IMR-90 (cell line): Measurements from ENCODE around the gene SLC26A3. TPM values are rescaled to one million over a fixed set of nuclear protein-coding genes. Genes with fewer than 3 reads are reported as not detected.
"Not testable (repeated sequence)": the region's sequence is repeated elsewhere in the genome, so short reads cannot be mapped to it uniquely, and the experiment has no call there.

Source experiments
- ATAC-seq: fragments of 200-7000 bp; cut with Tn5 transposase; 2 replicates; pipeline ENCODE4 v1.9.1; 2020; ENCODE audit warnings: low read depth, mild to moderate bottlenecking, moderate library complexity
- BruUV-seq: library from RNA; stranded (reverse); fragments of 400-500 nt; replicated peaks from 2 replicates; lab custom pipeline; 2021; lab: Mats Ljungman, UMichigan
- CTCF ChIA-PET: fragments of 300-600 bp; formaldehyde crosslinking; extraction: SDS; loops from one replicate; lab custom pipeline; 2021; ENCODE audit warnings: antibody characterized with exemption; lab: Yijun Ruan, JAX
- POLR2A ChIA-PET: fragments of 300-600 bp; sonication (Branson Sonifier 250); formaldehyde crosslinking; loops from one replicate; lab custom pipeline; 2022; ENCODE audit warnings: antibody characterized with exemption; ENCODE audit not compliant: unreplicated experiment; lab: Charles Lee
- DNase-seq: peaks from one replicate; pipeline ENCODE4 v3.0.0; 2013
- H2AFZ ChIP-seq: replicated peaks from 2 replicates; pipeline ENCODE3; 2013; ENCODE audit warnings: low read length, mild to moderate bottlenecking; ENCODE audit not compliant: poor library complexity
- H2AK5ac ChIP-seq: 2 replicates; pipeline ENCODE4 v1.6.1; 2013; ENCODE audit warnings: low read depth, low read length, inconsistent platforms
- H2AK9ac ChIP-seq: replicated peaks from 2 replicates; pipeline ENCODE3; 2013; ENCODE audit warnings: mild to moderate bottlenecking, low read depth, low read length, moderate library complexity; ENCODE audit not compliant: poor library complexity
- H2BK120ac ChIP-seq: 2 replicates; pipeline ENCODE4 v1.6.1; 2013; ENCODE audit warnings: low read depth, low read length, inconsistent platforms
- H2BK15ac ChIP-seq: 3 replicates; pipeline ENCODE4 v1.6.1; 2013; ENCODE audit warnings: low read depth, low read length, inconsistent platforms
- H2BK20ac ChIP-seq: 2 replicates; pipeline ENCODE4 v1.6.1; 2013; ENCODE audit warnings: low read depth, mild to moderate bottlenecking, inconsistent platforms, low read length, moderate library complexity
- H2BK5ac ChIP-seq: 2 replicates; pipeline ENCODE4 v1.6.1; 2013; ENCODE audit warnings: mild to moderate bottlenecking, low read depth, low read length, inconsistent platforms; ENCODE audit not compliant: poor library complexity, severe bottlenecking
- H3K14ac ChIP-seq: replicated peaks from 2 replicates; pipeline ENCODE4 v1.6.1; 2013; ENCODE audit warnings: low read depth, low read length, inconsistent platforms
- H3K18ac ChIP-seq: 2 replicates; pipeline ENCODE4 v1.6.1; 2013; ENCODE audit warnings: low read depth, low read length, control low read depth
- H3K23ac ChIP-seq: 2 replicates; pipeline ENCODE4 v1.6.1; 2013; ENCODE audit warnings: low read depth, low read length, inconsistent platforms
- H3K27ac ChIP-seq: 2 replicates; pipeline ENCODE4 v1.5.1; 2013; ENCODE audit warnings: mild to moderate bottlenecking, control low read depth, low read length; ENCODE audit not compliant: insufficient read depth
- H3K27me3 ChIP-seq: 2 replicates; pipeline ENCODE4 v1.6.1; 2013; ENCODE audit warnings: low read length; ENCODE audit not compliant: control insufficient read depth, insufficient read depth
- H3K36me3 ChIP-seq: 2 replicates; pipeline ENCODE4 v1.6.1; 2013; ENCODE audit warnings: low read length, mixed read lengths; ENCODE audit not compliant: control insufficient read depth, insufficient read depth
- H3K4ac ChIP-seq: 2 replicates; pipeline ENCODE4 v1.6.1; 2013; ENCODE audit warnings: low read depth, low read length, inconsistent platforms
- H3K4me1 ChIP-seq: 2 replicates; pipeline ENCODE4 v1.6.1; 2013; ENCODE audit warnings: low read length, mixed read lengths; ENCODE audit not compliant: control insufficient read depth, insufficient read depth
- H3K4me2 ChIP-seq: 2 replicates; pipeline ENCODE4 v1.6.1; 2013; ENCODE audit warnings: low read depth, mild to moderate bottlenecking, control low read depth, low read length, moderate library complexity
- H3K4me3 ChIP-seq: 2 replicates; pipeline ENCODE4 v1.5.1; 2013; ENCODE audit warnings: low read depth, mild to moderate bottlenecking, control low read depth, low read length, moderate library complexity; ENCODE audit not compliant: insufficient read depth
- H3K56ac ChIP-seq: 2 replicates; pipeline ENCODE4 v1.6.1; 2013; ENCODE audit warnings: low read length, inconsistent platforms; ENCODE audit not compliant: insufficient read depth; ENCODE audit errors: extremely low read depth
- H3K79me1 ChIP-seq, 2 experiments: 2 replicates each; pipeline ENCODE4 v1.6.1; 2013; ENCODE audit warnings: low read length in 2 of 2, inconsistent platforms in 1 of 2, low read depth in 1 of 2
- H3K9ac ChIP-seq: 2 replicates; pipeline ENCODE4 v1.6.1; 2013; ENCODE audit warnings: low read depth, low read length, control low read depth
- H3K9me1 ChIP-seq: 2 replicates; pipeline ENCODE4 v1.6.1; 2013; ENCODE audit warnings: low read length, inconsistent platforms; ENCODE audit not compliant: insufficient read depth
- H3K9me3 ChIP-seq: 2 replicates; pipeline ENCODE4 v1.6.1; 2013; ENCODE audit warnings: low read length; ENCODE audit not compliant: control insufficient read depth, insufficient read depth
- H4K20me1 ChIP-seq: 2 replicates; pipeline ENCODE4 v1.6.1; 2013; ENCODE audit warnings: low read length, inconsistent platforms; ENCODE audit not compliant: insufficient read depth
- H4K5ac ChIP-seq: 2 replicates; pipeline ENCODE4 v1.6.1; 2013; ENCODE audit warnings: mild to moderate bottlenecking, low read depth, low read length, control low read depth
- H4K8ac ChIP-seq, 2 experiments: 2 replicates each; pipeline ENCODE4 v1.6.1; 2013; ENCODE audit warnings: low read depth in 2 of 2, low read length in 2 of 2, control low read depth in 1 of 2, inconsistent platforms in 1 of 2
- H4K91ac ChIP-seq: 2 replicates; pipeline ENCODE4 v1.6.1; 2013; ENCODE audit warnings: low read depth, low read length, inconsistent platforms; ENCODE audit not compliant: insufficient read depth
- BHLHE40 ChIP-seq: fragments of 150-350 bp; IDR thresholded peaks from 2 replicates; pipeline ENCODE4 v1.6.1; 2016; ENCODE audit warnings: mild to moderate bottlenecking, low read depth, low read length
- CEBPB ChIP-seq: IDR thresholded peaks from 2 replicates; pipeline ENCODE4 v1.6.1; 2012; ENCODE audit warnings: low read depth, low read length, improper control_type of control experiment
- CHD1 ChIP-seq: IDR thresholded peaks from 2 replicates; pipeline ENCODE4 v1.6.1; 2012; ENCODE audit warnings: low read depth, low read length, improper control_type of control experiment
- FOS ChIP-seq: fragments of 150-350 bp; IDR thresholded peaks from 2 replicates; pipeline ENCODE4 v1.6.1; 2016; ENCODE audit warnings: low read depth, low read length
- MXI1 ChIP-seq: IDR thresholded peaks from 2 replicates; pipeline ENCODE4 v1.6.1; 2012; ENCODE audit warnings: low read depth, mild to moderate bottlenecking, low read length, moderate library complexity, borderline replicate concordance
- POLR2A ChIP-seq: IDR thresholded peaks from 2 replicates; pipeline ENCODE4 v1.6.1; 2012; ENCODE audit warnings: mild to moderate bottlenecking, low read depth, low read length
- RAD21 ChIP-seq: IDR thresholded peaks from 2 replicates; pipeline ENCODE4 v1.6.1; 2012; ENCODE audit warnings: low read length, improper control_type of control experiment
- RCOR1 ChIP-seq: IDR thresholded peaks from 2 replicates; pipeline ENCODE4 v1.6.1; 2012; ENCODE audit warnings: mild to moderate bottlenecking, low read length, improper control_type of control experiment; ENCODE audit not compliant: insufficient replicate concordance
- SMC3 ChIP-seq: fragments of 150-350 bp; IDR thresholded peaks from 2 replicates; pipeline ENCODE4 v1.6.1; 2016; ENCODE audit warnings: low read depth, mild to moderate bottlenecking, antibody characterized with exemption, low read length, moderate library complexity
- USF2 ChIP-seq: fragments of 150-350 bp; IDR thresholded peaks from 2 replicates; pipeline ENCODE4 v1.6.1; 2017; ENCODE audit warnings: mild to moderate bottlenecking, antibody characterized with exemption, low read length, low read depth
- WGBS, 2 experiments: methylation state at CpG; one replicate each; pipeline versions ENCODE4 v1.1.5 to v1.1.7; 2013; ENCODE audit warnings: missing lambda C conversion rate in 2 of 2; ENCODE audit not compliant: insufficient read length in 1 of 2; ENCODE audit errors: extremely low coverage in 2 of 2; 5-methylcytosine and 5-hydroxymethylcytosine counted together
- dilution Hi-C: fragments of 300-500 bp; cut with HindIII; formaldehyde crosslinking; loops from one replicate; pipeline ENCODE4 v1.14.3; 2018; ENCODE audit warnings: low sequenced_read_pairs; ENCODE audit not compliant: unreplicated experiment
- in situ Hi-C: fragments of 300-500 bp; cut with MboI; formaldehyde crosslinking; loops from 3 replicates; pipeline ENCODE4 v1.14.3; 2019; ENCODE audit warnings: low sequenced_read_pairs, inconsistent platforms, mixed read lengths
- intact Hi-C: fragments of 100-400 bp; cut with micrococcal nuclease; formaldehyde crosslinking; loops from 2 replicates; pipeline ENCODE4 v1.10.0; 2022
- polyA plus RNA-seq, 3 experiments: library from polyadenylated mRNA; depleted of rRNA; stranded (reverse); fragments of >200 nt; gene quantifications; 2 replicates each; pipeline ENCODE4 v1.2.3, GENCODE V29; 2012; ENCODE audit warnings: low replicate concordance in 1 of 3
- total RNA-seq: library from RNA; depleted of rRNA; stranded (reverse); fragments of >200 nt; gene quantifications from 2 replicates; pipeline ENCODE4 v1.2.3, GENCODE V29; 2012

Gene SLC26A3
- total and polyA plus RNA-seq, 2 of the 4 experiments (the other 2 are of a cell fraction) = not detected

- WGBS, 2 experiments = no CpG with 5 or more reads among the region's 4 CpGs
- no peak for TF ChIP-seq RAD21
- no peak for TF ChIP-seq SMC3
- TF ChIP-seq CEBPB = no peak
- no peak for TF ChIP-seq CHD1
- no peak for TF ChIP-seq FOS
- TF ChIP-seq MXI1 = no peak
- TF ChIP-seq USF2 = no peak
- no peak for TF ChIP-seq BHLHE40
- no peak for TF ChIP-seq RCOR1
- no peak for TF ChIP-seq POLR2A
- intact Hi-C loops = no loop called here
Measured at GRCh38 chr7:107850216-107850615, 47.2 kb upstream of the SLC26A3 start.

GRCh38 chr7:107848211-107848610 is 45.2 kb upstream of the SLC26A3 start:
- H3K18ac ChIP-seq, H3K4me3 ChIP-seq, H3K36me3 ChIP-seq, ATAC-seq, intact Hi-C loops, H4K20me1 ChIP-seq, H4K8ac ChIP-seq, H2BK20ac ChIP-seq, POLR2A ChIA-PET, in situ Hi-C loops, H3K14ac ChIP-seq, H3K56ac ChIP-seq, H3K9me1 ChIP-seq, H3K4ac ChIP-seq, H2BK120ac ChIP-seq, H3K4me2 ChIP-seq, H4K5ac ChIP-seq, H3K9me3 ChIP-seq, dilution Hi-C loops, H3K4me1 ChIP-seq, H2AK9ac ChIP-seq, H2AK5ac ChIP-seq, DNase-seq, BruUV-seq, CTCF ChIA-PET, H2AFZ ChIP-seq, H3K9ac ChIP-seq, H2BK15ac ChIP-seq, H3K79me1 ChIP-seq, H3K27ac ChIP-seq, H2BK5ac ChIP-seq, H3K23ac ChIP-seq, H4K91ac ChIP-seq: not testable (repeated sequence)
- H3K27me3 ChIP-seq = peaks cover 13% of the 10 kb centered on the region
- no CpG with 5 or more reads among the region's 31 CpGs for WGBS, 2 experiments

More at GRCh38 chr7:107850216-107850615, 47.2 kb upstream of the SLC26A3 start:
- H2AK9ac ChIP-seq = no peak overlapping the region
- no peak overlapping the region for H3K14ac ChIP-seq
- H3K9me3 ChIP-seq = no peaks in the 10 kb centered on the region
- H3K9me1 ChIP-seq = no peaks in the 10 kb centered on the region
- H4K8ac ChIP-seq = no peak overlapping the region
- dilution Hi-C loops = no loop called here
- no peak overlapping the region for H2BK5ac ChIP-seq
- no peak overlapping the region for H2BK20ac ChIP-seq
- peaks cover 14% of the 10 kb centered on the region for H3K27me3 ChIP-seq
- H4K20me1 ChIP-seq = no peaks in the 10 kb centered on the region
- no peak overlapping the region for H2BK120ac ChIP-seq
- H3K23ac ChIP-seq = no peak overlapping the region
- in situ Hi-C loops = no loop called here
- no peak for DNase-seq
- no peak overlapping the region for H3K27ac ChIP-seq
- CTCF ChIA-PET = interaction anchor here (0.8 kb wide), 1 partner anchor 8 kb away, joined by 4 read pairs; no protein-coding TSS in a partner anchor
- H3K4ac ChIP-seq = no peak overlapping the region
- H3K36me3 ChIP-seq = no peaks in the 10 kb centered on the region
- ATAC-seq = no peak
- no peak overlapping the region for H3K56ac ChIP-seq
- no peaks in the 10 kb centered on the region for H3K4me1 ChIP-seq
- H3K79me1 ChIP-seq = no peaks in the 10 kb centered on the region
- H3K9ac ChIP-seq = no peak overlapping the region
- no peak overlapping the region for H4K91ac ChIP-seq
- BruUV-seq = no TSS peak
- no peak overlapping the region for H3K4me3 ChIP-seq
- POLR2A ChIA-PET = interaction anchor here (0.5 kb wide), 1 partner anchor 514 kb away, joined by 3 read pairs; no protein-coding TSS in a partner anchor
- H2BK15ac ChIP-seq = no peak overlapping the region
- H4K5ac ChIP-seq = no peak overlapping the region
- no peak overlapping the region for H2AK5ac ChIP-seq
- H3K18ac ChIP-seq = no peak overlapping the region
- H3K4me2 ChIP-seq = no peak overlapping the region
- no peak overlapping the region for H2AFZ ChIP-seq
